AG08396 (cell line): Measurements from ENCODE around the gene MYZAP.

Experiments
- DNase-seq: peaks from one replicate; pipeline ENCODE4 v3.0.0; 2012; ENCODE audit warnings: low spot score, mixed read lengths

MYZAP gene

GRCh38 chr15:57562196-57562769, 29.4 kb upstream of the MYZAP start:
- DNase-seq, result no peak

DNA sequence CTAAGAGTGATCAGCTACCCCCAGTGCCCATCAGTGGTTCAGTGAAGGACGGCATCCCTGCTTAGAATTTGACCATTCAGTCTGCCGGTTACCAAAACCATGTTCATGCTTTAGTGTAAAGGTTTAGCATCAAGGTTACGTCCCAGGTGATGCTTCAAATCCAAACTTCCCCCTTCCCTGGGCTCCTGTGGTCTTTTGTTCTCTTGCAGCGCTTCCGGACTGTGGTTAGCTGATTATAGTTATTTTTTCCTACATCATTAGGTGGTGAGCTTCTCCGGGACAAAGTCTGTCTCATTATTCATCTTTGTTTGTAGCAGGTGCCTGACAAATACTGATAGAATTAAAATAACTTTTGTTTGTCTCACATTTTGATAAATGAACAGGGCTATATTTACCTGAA, 28.3 kb upstream of the MYZAP start:
- DNase-seq, result no peak

DNA sequence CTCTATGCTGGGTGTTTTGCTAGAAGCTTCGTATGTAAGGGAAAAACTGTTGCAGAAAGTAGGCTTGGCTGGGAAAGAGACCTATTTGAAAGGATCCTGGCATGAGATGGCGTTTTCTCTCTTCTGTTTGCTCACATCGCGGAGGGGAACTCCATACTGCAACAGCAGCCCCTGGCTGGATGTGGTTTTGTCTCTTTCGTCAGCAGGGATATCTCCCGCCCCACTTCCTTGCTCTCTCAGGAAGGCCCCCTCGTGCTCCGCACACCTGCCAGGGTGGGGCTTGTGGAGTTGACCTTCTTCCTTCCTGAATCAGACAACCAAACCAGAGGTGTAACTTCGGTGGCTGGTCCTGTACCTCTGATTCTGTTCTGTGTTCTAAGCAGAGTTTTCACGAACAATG, 26.4 kb upstream of the MYZAP start:
- no peak for DNase-seq

DNA sequence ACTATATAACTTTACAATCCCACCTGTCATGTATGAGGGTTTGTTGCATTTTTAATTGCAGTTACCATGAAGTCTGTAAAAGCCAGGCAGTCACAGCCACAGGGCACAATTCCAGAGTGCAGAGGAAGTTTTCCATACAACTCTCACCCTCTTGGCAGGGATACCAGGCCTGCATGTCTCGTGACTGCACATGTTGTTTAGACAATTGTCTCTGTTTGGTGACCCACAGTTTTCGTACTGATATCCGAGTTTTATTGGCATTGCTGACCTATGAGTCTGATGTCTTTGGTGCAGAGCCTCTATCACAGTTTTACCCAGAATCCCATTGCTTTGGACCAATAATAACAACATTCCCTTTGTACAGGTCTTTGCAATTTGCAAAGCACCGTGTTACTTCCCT, 24.9 kb upstream of the MYZAP start:
- DNase-seq, result no peak

DNA sequence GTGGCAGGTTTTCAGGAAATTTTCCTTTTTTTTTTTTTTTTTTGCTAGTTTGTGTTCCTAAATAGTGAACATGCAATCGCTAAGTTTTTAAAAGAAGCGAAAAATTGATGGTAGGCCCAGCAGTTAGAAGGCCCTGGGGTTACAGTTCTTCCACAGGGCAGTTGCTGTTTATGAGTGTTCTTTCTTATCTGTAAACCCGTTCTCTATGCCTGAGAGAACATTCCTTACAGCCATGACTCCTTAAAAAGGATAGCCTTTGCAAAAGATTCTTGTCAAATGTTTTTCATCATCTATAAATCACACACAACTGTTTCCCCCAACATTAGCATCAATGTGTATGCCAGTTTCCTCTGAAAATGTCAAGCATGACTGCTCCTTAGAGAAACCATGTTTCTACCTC, 23.8 kb upstream of the MYZAP start:
- DNase-seq, result no peak

GRCh38 chr15:57568299-57568698, 23.4 kb upstream of the MYZAP start:
- no peak for DNase-seq

DNA sequence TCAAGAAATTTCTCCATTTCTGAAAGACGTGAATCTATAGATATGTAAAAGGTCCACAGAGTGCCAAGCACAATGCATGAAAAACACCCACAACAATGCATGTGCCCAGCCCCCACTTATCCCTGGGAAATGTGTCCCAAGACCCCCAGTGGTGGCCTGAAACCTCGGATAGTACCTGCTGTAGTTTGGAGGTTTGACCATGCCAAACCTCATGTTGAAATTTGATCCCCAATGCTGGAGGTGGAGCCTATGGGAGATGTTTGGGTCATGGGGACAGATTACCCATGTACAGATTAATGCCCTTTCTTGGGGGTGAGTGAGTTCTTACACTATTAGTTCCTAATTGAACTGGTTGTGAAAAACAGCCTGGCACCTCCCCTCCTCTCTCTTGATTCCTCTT, 21.4 kb upstream of the MYZAP start:
- no peak for DNase-seq

GRCh38 chr15:57570994-57571393, 20.7 kb upstream of the MYZAP start:
- no peak for DNase-seq

GRCh38 chr15:57571725-57572124, 20.0 kb upstream of the MYZAP start:
- no peak for DNase-seq

- DNase-seq, result no peak
Measured at GRCh38 chr15:57572468-57572867, 19.2 kb upstream of the MYZAP start.

DNA sequence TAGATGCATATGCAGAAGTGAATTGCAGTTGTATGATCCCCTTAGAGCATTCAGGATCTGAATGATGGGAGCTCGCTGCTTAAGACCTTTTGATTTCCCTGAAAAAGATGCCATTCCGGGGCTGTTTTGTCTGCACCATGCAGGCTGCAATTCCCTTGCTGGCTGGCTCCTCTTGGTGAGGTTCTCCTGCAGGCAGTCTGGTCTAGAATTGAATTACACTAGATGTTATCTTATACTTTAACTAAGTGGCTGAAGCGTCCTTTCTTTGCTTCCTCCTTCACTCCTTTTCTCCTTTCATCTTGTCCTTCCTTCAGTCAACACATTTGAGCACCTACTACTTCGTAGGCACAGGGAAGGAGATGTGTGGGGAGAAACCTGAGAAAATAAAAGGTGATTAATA, 18.6 kb upstream of the MYZAP start:
- no peak for DNase-seq

GRCh38 chr15:57575363-57575762, 16.3 kb upstream of the MYZAP start:
- DNase-seq, result no peak

GRCh38 chr15:57578288-57578900, 13.3 kb upstream of the MYZAP start:
- DNase-seq, result no peak

GRCh38 chr15:57580428-57580827, 11.3 kb upstream of the MYZAP start:
- no peak for DNase-seq

- no peak for DNase-seq
Measured at GRCh38 chr15:57580866-57581265, 10.8 kb upstream of the MYZAP start.

GRCh38 chr15:57582090-57582489, 9.6 kb upstream of the MYZAP start:
- no peak for DNase-seq

DNA sequence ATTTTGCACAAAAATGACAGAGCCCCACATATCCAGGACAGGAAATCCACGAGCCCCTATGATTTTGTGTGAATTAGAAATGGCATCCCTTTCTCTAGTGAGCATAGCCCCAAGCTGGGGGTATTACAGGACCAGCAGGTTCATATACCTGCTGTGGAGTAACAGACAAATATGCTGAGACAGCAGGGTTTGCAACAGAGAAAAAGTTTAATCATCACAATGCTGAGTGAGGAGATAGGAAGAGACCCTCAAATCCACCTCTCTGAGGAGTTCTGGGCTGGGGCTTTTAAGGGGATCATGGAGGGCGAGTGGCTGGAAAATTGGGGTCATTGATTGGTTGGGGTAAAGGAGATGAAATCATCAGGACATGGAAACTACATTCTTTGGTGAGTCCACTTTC, 8.4 kb upstream of the MYZAP start:
- DNase-seq, result no peak

DNA sequence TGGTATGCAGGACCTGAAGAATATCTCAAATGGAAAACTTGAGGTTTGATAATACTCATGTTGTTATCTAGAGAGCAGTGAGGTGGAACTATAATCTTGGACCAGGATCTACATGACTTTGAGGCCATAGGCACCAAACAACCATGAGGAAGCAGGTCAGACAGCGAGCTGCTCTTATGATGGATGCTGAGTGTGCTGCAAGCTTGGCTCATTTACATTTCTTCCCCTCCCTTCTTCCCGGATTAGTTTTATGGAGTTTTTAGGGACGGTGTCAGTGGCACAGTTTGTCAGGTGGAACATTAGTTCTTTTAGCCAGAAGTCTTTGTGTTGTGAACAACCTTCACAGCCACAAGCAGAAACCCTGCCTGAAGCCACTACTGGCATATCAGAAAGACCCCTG, 8.0 kb upstream of the MYZAP start:
- no peak for DNase-seq

- no peak for DNase-seq
Measured at GRCh38 chr15:57586661-57587424, 4.9 kb upstream of the MYZAP start.

DNA sequence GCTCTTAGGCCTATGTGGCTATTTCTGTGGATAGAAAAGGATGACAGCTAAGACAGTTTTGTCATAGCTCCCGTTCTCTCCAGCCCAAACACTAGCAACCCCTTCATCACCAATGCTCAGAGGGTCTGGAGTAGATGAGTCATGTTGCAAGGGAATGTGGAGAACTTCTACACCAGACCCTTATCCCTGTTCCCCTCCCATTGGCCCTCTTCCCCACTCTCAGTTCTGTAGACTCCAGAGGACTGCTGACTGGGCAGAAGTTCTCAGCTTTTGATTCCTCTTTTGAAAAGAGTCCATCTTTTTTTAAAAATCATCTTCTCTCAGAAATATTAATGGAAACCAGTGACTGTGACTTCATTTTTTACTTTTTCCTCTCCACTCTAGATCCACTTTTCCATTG, 2.4 kb upstream of the MYZAP start:
- no peak for DNase-seq

GRCh38 chr15:57589754-57590153, 1.9 kb upstream of the MYZAP start:
- no peak for DNase-seq

DNA sequence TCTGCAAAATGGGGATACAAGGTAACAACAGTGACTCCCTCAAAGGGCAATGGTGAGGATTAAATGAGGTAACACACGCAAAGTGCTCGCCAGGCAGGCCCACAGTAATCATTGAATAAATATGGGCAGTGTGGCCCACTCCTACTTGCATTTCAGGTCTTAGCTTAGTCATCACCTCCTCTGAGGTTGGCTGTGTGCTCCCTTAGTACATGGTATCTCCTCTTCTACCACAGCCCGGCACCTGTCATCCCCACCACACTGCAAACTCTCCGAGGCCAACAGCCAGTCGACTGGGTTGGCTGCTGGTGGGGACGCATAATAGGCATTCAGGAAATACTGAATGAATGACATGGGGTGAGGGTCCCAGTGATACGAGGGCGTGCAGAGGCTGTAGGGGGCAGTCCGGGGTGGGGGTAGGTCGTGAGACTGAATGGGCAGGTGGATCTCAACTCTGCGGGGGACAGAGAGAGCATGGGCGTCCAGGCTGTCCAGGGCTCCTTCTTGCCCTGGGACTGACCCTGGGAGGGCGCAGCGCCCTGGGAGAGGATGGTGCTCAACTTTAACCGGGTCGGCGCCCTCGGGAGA, 375 bp upstream of the MYZAP start:
- no peak for DNase-seq

DNA sequence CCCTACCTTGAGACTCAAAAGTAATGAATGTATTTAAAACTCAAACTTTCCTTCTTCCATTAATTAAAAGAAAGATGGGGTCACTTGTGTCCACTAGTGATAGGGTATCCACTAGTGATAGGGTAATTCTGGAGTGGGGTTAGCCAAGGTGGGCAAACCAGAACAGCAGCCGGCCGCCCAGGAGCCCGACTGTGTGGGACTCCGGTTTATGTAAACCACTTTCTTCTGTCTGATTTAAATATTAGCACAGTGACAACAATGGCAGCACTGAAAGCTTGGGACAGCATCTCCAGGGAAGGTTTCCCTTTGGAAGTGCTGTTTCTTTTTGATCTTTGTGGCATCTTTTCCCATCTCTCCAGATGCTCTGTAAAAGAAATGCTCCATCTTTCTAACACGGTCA, 722 bp downstream of the MYZAP start:
- no peak for DNase-seq
